HFFc6 (cell line): ENCODE data around the gene ZNF813. TPM values are rescaled to one million over a fixed set of nuclear protein-coding genes. Genes with fewer than 3 reads are reported as not detected.
"Not testable (repeated sequence)": the region's sequence is repeated elsewhere in the genome, so short reads cannot be mapped to it uniquely, and the experiment has no call there.

Experiments
- DNase-seq: peaks from one replicate; pipeline ENCODE4 v3.0.0-alpha.2; 2018
- H3K27ac Mint-ChIP-seq: 2 replicates; pipeline ENCODE4 v1.8.0; 2020; ENCODE audit warnings: mild to moderate bottlenecking, mixed read lengths
- H3K27me3 Mint-ChIP-seq: 2 replicates; pipeline ENCODE4 v1.8.0; 2021; ENCODE audit warnings: mild to moderate bottlenecking, moderate library complexity, mixed read lengths; ENCODE audit not compliant: insufficient read depth
- H3K36me3 Mint-ChIP-seq: 2 replicates; pipeline ENCODE4 v1.8.0; 2021; ENCODE audit warnings: low read depth, mixed read lengths
- H3K4me1 Mint-ChIP-seq: 2 replicates; pipeline ENCODE4 v1.8.0; 2020; ENCODE audit warnings: low read depth, mixed read lengths
- H3K4me3 Mint-ChIP-seq: 2 replicates; pipeline ENCODE4 v1.8.0; 2020; ENCODE audit warnings: mild to moderate bottlenecking, moderate library complexity, mixed read lengths
- H3K9me3 Mint-ChIP-seq: 2 replicates; pipeline ENCODE4 v1.8.0; 2020; ENCODE audit warnings: mild to moderate bottlenecking, mixed read lengths
- CTCF ChIP-seq: fragments of 200-600 bp; sonication (generic); IDR thresholded peaks from 2 replicates; pipeline ENCODE4 v1.5.0; 2021; ENCODE audit warnings: antibody characterized with exemption, mild to moderate bottlenecking
- total RNA-seq, 6 experiments: library from RNA; stranded (reverse); fragmentation: NEBNext Ultra II Directional; extraction: Animal tissue kit (Norgen Biotek cat#: 25700); gene quantifications; 2 replicates in 1 of 6; 3 replicates in 5 of 6; pipeline ENCODE4 v1.2.3, GENCODE V29; 2021

The ZNF813 gene
- total RNA-seq, 6 experiments from 2014 or later, result 2.0 to 6.4 (median 3.4) TPM

GRCh38 chr19:53511357-53511756 is 43.8 kb downstream of the ZNF813 start:
- no peak for TF ChIP-seq CTCF
- no peaks in the 10 kb centered on the region for H3K36me3 Mint-ChIP-seq
- H3K27ac Mint-ChIP-seq, result no peak overlapping the region
- H3K4me3 Mint-ChIP-seq, result no peak overlapping the region
- DNase-seq, result no peak
- H3K27me3 Mint-ChIP-seq, result peaks cover 5% of the 10 kb centered on the region; the same call in 1 of the 2 replicates
- H3K4me1 Mint-ChIP-seq, result peaks cover 3% of the 10 kb centered on the region; the same call in 1 of the 2 replicates
- H3K9me3 Mint-ChIP-seq, result no peaks in the 10 kb centered on the region; the same call in 1 of the 2 replicates

- Mint-ChIP-seq H3K4me1 (no peaks in the 10 kb centered on the region; the same call in 1 of the 2 replicates), H3K27me3 (no peaks in the 10 kb centered on the region; the same call in 1 of the 2 replicates), H3K36me3 (no peaks in the 10 kb centered on the region), H3K9me3 (no peaks in the 10 kb centered on the region), H3K4me3 (no peak overlapping the region), H3K27ac (no peak overlapping the region)
- TF ChIP-seq CTCF, result peak; percentile 81
- peak; percentile 53 for DNase-seq
Measured at GRCh38 chr19:53511933-53512374, 44.4 kb downstream of the ZNF813 start.

GRCh38 chr19:53515047-53515446 is 47.5 kb downstream of the ZNF813 start:
- not testable (repeated sequence) for H3K4me1 Mint-ChIP-seq, H3K4me3 Mint-ChIP-seq, H3K27ac Mint-ChIP-seq

GRCh38 chr19:53517114-53517741 is 49.7 kb downstream of the ZNF813 start:
- Mint-ChIP-seq H3K4me3 (no peak overlapping the region), H3K27ac (no peak overlapping the region), H3K4me1 (peaks cover 13% of the 10 kb centered on the region), H3K9me3 (no peaks in the 10 kb centered on the region), H3K36me3 (peaks cover 10% of the 10 kb centered on the region), H3K27me3 (peaks cover 5% of the 10 kb centered on the region; the same call in 1 of the 2 replicates)
- TF ChIP-seq CTCF, result no peak
- no peak for DNase-seq

More at GRCh38 chr19:53515047-53515446, 47.5 kb downstream of the ZNF813 start:
- not testable (repeated sequence) for DNase-seq, H3K36me3 Mint-ChIP-seq, H3K9me3 Mint-ChIP-seq, H3K27me3 Mint-ChIP-seq

- H3K4me3 Mint-ChIP-seq, result no peak overlapping the region
Measured at GRCh38 chr19:53518121-53518520, 50.6 kb downstream of the ZNF813 start.

More at GRCh38 chr19:53518121-53518520, 50.6 kb downstream of the ZNF813 start:
- no peak overlapping the region for H3K27ac Mint-ChIP-seq
- peaks cover 13% of the 10 kb centered on the region for H3K4me1 Mint-ChIP-seq
- H3K27me3 Mint-ChIP-seq, result peaks cover 5% of the 10 kb centered on the region; the same call in 1 of the 2 replicates
- no peak for DNase-seq
- TF ChIP-seq CTCF, result no peak
- peaks cover 14% of the 10 kb centered on the region for H3K36me3 Mint-ChIP-seq
- H3K9me3 Mint-ChIP-seq, result no peaks in the 10 kb centered on the region
